Thyroid gland (tissue), 4 donors: Measurements from ENCODE around the gene FAM117B.

Experiments
- CTCF ChIP-seq, 6 experiments: fragments of 200-600 bp in 3 of 6; fragments of 450-650 bp in 3 of 6; sonication (generic) in 3 of 6; IDR thresholded peaks; one replicate each; pipeline ENCODE4 v1.5.1; 2016 to 2019; ENCODE audit warnings: antibody characterized with exemption in 6 of 6, mild to moderate bottlenecking in 2 of 6, inconsistent platforms in 1 of 6, moderate library complexity in 1 of 6
- POLR2A ChIP-seq, 2 donors: fragments of 450-650 bp; IDR thresholded peaks; one replicate each; pipeline ENCODE4 v1.6.1; 2017; ENCODE audit warnings: antibody characterized with exemption in 2 of 2, mild to moderate bottlenecking in 2 of 2, moderate library complexity in 1 of 2

- TF ChIP-seq CTCF (IDR thresholded peaks at IDR 0.05), result no peak
- TF ChIP-seq POLR2A (IDR thresholded peaks at IDR 0.05), result no peak
Measured at GRCh38 chr2:202726070-202726469, 91.3 kb downstream of the FAM117B start.
